SK-N-SH (cell line): ENCODE results near the gene SLC2A13. TPM values are rescaled to one million over a fixed set of nuclear protein-coding genes. Genes with fewer than 3 reads are reported as not detected.

Experiments used
- CTCF ChIA-PET: fragments of 300-600, 350-600 bp; formaldehyde crosslinking; extraction: SDS; loops from one replicate; lab custom pipeline; 2021; lab: Yijun Ruan, JAX
- POLR2A ChIA-PET: fragments of 350-600 bp; sonication (Branson Sonifier 250); formaldehyde crosslinking; extraction: SDS; loops from one replicate; lab custom pipeline; 2020; ENCODE audit warnings: antibody characterized with exemption, inconsistent platforms; lab: Yijun Ruan, JAX
- DNase-seq: peaks from one replicate; pipeline ENCODE4 v3.0.0; 2012
- H2AFZ ChIP-seq: fragments of 200-600 bp; sonication (generic); 2 replicates; pipeline ENCODE4 v1.8.1; 2016; ENCODE audit warnings: antibody characterized with exemption, mild to moderate bottlenecking, low read depth
- H3F3A ChIP-seq: fragments of 200-600 bp; sonication (generic); replicated peaks from 2 replicates; pipeline ENCODE3; 2016; ENCODE audit warnings: antibody characterized with exemption, mild to moderate bottlenecking; ENCODE audit not compliant: insufficient read depth
- H3K27ac ChIP-seq, 2 experiments: fragments of 200-500 bp in 1 of 2; fragments of 200-600 bp in 1 of 2; sonication (Bioruptor generic) in 1 of 2; sonication (generic), shearing (Covaris generic) in 1 of 2; 2 replicates each; pipeline versions ENCODE4 v1.5.1 to v1.6.1; 2014 to 2016; ENCODE audit warnings: low read depth in 2 of 2, inconsistent platforms in 1 of 2, low read length in 1 of 2, mild to moderate bottlenecking in 1 of 2, mixed read lengths in 1 of 2
- H3K27me3 ChIP-seq: fragments of 200-600 bp; sonication (generic), shearing (Covaris generic); 2 replicates; pipeline ENCODE4 v1.6.1; 2016; ENCODE audit warnings: mixed run types; ENCODE audit not compliant: insufficient read depth
- H3K36me3 ChIP-seq, 2 experiments: fragments of 200-500 bp in 1 of 2; fragments of 200-600 bp in 1 of 2; sonication (Bioruptor generic) in 1 of 2; sonication (generic) in 1 of 2; replicated peaks in 1 of 2; 2 replicates each; pipeline versions ENCODE3 to v1.5.1; 2014 to 2016; ENCODE audit warnings: low read length in 1 of 2, mild to moderate bottlenecking in 1 of 2; ENCODE audit not compliant: insufficient read depth in 2 of 2, control insufficient read depth in 1 of 2
- H3K4me1 ChIP-seq, 2 experiments: fragments of 200-500 bp in 1 of 2; fragments of 200-600 bp in 1 of 2; sonication (Bioruptor generic) in 1 of 2; sonication (generic), shearing (Covaris generic) in 1 of 2; 2 replicates each; pipeline versions ENCODE4 v1.5.1 to v1.6.1; 2014 to 2016; ENCODE audit warnings: low read depth in 1 of 2, low read length in 1 of 2, mixed run types in 1 of 2; ENCODE audit not compliant: insufficient read depth in 2 of 2, control insufficient read depth in 1 of 2
- H3K4me2 ChIP-seq: fragments of 200-600 bp; sonication (generic), shearing (Covaris generic); 2 replicates; pipeline ENCODE4 v1.6.1; 2017; ENCODE audit warnings: mixed run types
- H3K4me3 ChIP-seq, 2 experiments: fragments of 200-500 bp in 1 of 2; fragments of 200-600 bp in 1 of 2; sonication (Bioruptor generic) in 1 of 2; sonication (generic), shearing (Covaris generic) in 1 of 2; 2 replicates each; pipeline versions ENCODE4 v1.5.1 to v1.8.1; 2014 to 2016; ENCODE audit warnings: low read depth in 2 of 2, inconsistent platforms in 1 of 2, low read length in 1 of 2, mild to moderate bottlenecking in 1 of 2, mixed read lengths in 1 of 2, moderate library complexity in 1 of 2
- H3K79me2 ChIP-seq: fragments of 200-600 bp; sonication (generic); 2 replicates; pipeline ENCODE4 v1.8.1; 2017; ENCODE audit warnings: mild to moderate bottlenecking; ENCODE audit not compliant: insufficient read depth
- H3K9ac ChIP-seq: fragments of 200-600 bp; sonication (generic); 2 replicates; pipeline ENCODE4 v1.6.1; 2017; ENCODE audit warnings: mixed run types
- H3K9me2 ChIP-seq: fragments of 200-600 bp; sonication (generic); 2 replicates; pipeline ENCODE4 v1.6.1; 2017; ENCODE audit warnings: mixed run types
- H3K9me3 ChIP-seq: fragments of 200-600 bp; sonication (generic); 2 replicates; pipeline ENCODE4 v1.6.1; 2017; ENCODE audit warnings: mixed run types, mild to moderate bottlenecking, moderate library complexity
- H4K20me1 ChIP-seq: fragments of 200-600 bp; sonication (generic); 2 replicates; pipeline ENCODE4 v1.6.1; 2017; ENCODE audit warnings: mild to moderate bottlenecking, mixed run types; ENCODE audit not compliant: insufficient read depth
- ELF1 ChIP-seq: IDR thresholded peaks from 2 replicates; pipeline ENCODE4 v1.4.0; 2012
- EP300 ChIP-seq, 2 experiments: IDR thresholded peaks; 2 replicates each; pipeline versions ENCODE4 v1.4.0 to v1.6.1; 2012; ENCODE audit warnings: borderline replicate concordance in 1 of 2, low read depth in 1 of 2, low read length in 1 of 2
- GABPA ChIP-seq: IDR thresholded peaks from 2 replicates; pipeline ENCODE4 v1.4.0; 2012; ENCODE audit warnings: low read depth, mild to moderate bottlenecking
- GATA2 ChIP-seq: sonication (generic); formaldehyde crosslinking; IDR thresholded peaks from 2 replicates; pipeline ENCODE4 v1.5.0; 2020; ENCODE audit warnings: mild to moderate bottlenecking, missing genetic modification reagents
- IRF3 ChIP-seq: fragments of 150-350 bp; IDR thresholded peaks from 2 replicates; pipeline ENCODE4 v1.6.1; 2016; ENCODE audit warnings: mild to moderate bottlenecking, low read depth, low read length
- JUND ChIP-seq: IDR thresholded peaks from 2 replicates; pipeline ENCODE4 v1.4.0; 2012
- MEF2A ChIP-seq: IDR thresholded peaks from 2 replicates; pipeline ENCODE4 v1.4.0; 2012; ENCODE audit warnings: low read depth, borderline replicate concordance
- PBX3 ChIP-seq: IDR thresholded peaks from 2 replicates; pipeline ENCODE4; 2012
- REST ChIP-seq: IDR thresholded peaks from 2 replicates; pipeline ENCODE4 v1.6.1; 2012; ENCODE audit warnings: mild to moderate bottlenecking, low read depth, low read length, moderate library complexity
- RFX5 ChIP-seq: IDR thresholded peaks from 2 replicates; pipeline ENCODE4 v1.6.1; 2012; ENCODE audit warnings: mild to moderate bottlenecking, improper control_type of control experiment, low read length
- RXRA ChIP-seq: IDR thresholded peaks from 2 replicates; pipeline ENCODE4 v1.4.0; 2012; ENCODE audit warnings: low read depth, mild to moderate bottlenecking, borderline replicate concordance
- SIN3A ChIP-seq: IDR thresholded peaks from 2 replicates; pipeline ENCODE4 v1.6.1; 2012; ENCODE audit warnings: low read depth, mild to moderate bottlenecking, low read length, moderate library complexity, borderline replicate concordance
- SMC3 ChIP-seq: IDR thresholded peaks from 2 replicates; pipeline ENCODE4 v1.6.1; 2012; ENCODE audit warnings: low read depth, low read length, improper control_type of control experiment
- TCF12 ChIP-seq: IDR thresholded peaks from 2 replicates; pipeline ENCODE4 v1.4.0; 2012
- TEAD4 ChIP-seq: IDR thresholded peaks from 2 replicates; pipeline ENCODE4 v1.4.0; 2012; ENCODE audit warnings: mild to moderate bottlenecking, borderline replicate concordance; ENCODE audit not compliant: insufficient read depth
- ZBTB33 ChIP-seq: IDR thresholded peaks from 2 replicates; pipeline ENCODE4 v1.4.0; 2012; ENCODE audit warnings: low read depth, borderline replicate concordance
- WGBS: methylation state at CpG from one replicate; pipeline ENCODE4 v1.1.6; 2017; ENCODE audit warnings: low lambda C conversion rate; 5-methylcytosine and 5-hydroxymethylcytosine counted together
- polyA plus RNA-seq, 3 experiments: library from polyadenylated mRNA; depleted of rRNA; stranded (reverse); fragments of >200 nt; gene quantifications; 2 replicates each; pipeline ENCODE4 v1.2.3, GENCODE V29; 2012

Gene SLC2A13
- polyA plus RNA-seq, 1 of the 3 experiments (the other 2 are of a cell fraction) = 0.21 TPM

GRCh38 chr12:39868328-39868725 is 237.6 kb downstream of the SLC2A13 start:
- Histone ChIP-seq H3K9me3 (no peaks in the 10 kb centered on the region), H4K20me1 (no peaks in the 10 kb centered on the region), H3K27ac (no peak overlapping the region), H3F3A (no peaks in the 10 kb centered on the region), H3K4me2 (no peak overlapping the region)
- no peak for DNase-seq
- CTCF ChIA-PET = no interaction called here
- TF ChIP-seq RFX5 (no peak), SMC3 (no peak), RXRA (no peak), ELF1 (no peak), IRF3 (no peak), TCF12 (no peak), REST (no peak), ZBTB33 (no peak), GABPA (no peak), SIN3A (no peak), MEF2A (no peak), EP300 (IDR thresholded peaks at IDR 0.05; ENCODE audit: borderline replicate concordance in 1 of 2, low read depth in 1 of 2, low read length in 1 of 2) (no peak), PBX3 (no peak), JUND (no peak), GATA2 (CRISPR knock-in tag) (no peak), TEAD4 (no peak)
- TF ChIP-seq, all 33 proteins: peak for 0
- H3K9ac ChIP-seq = no peak overlapping the region
- no peaks in the 10 kb centered on the region for H3K27me3 ChIP-seq
- no peaks in the 10 kb centered on the region for H3K4me1 ChIP-seq
- POLR2A ChIA-PET = no interaction called here
- WGBS = 48% methylated on average over 1 of the region's 1 CpG
- no peaks in the 10 kb centered on the region for H3K36me3 ChIP-seq
- no peaks in the 10 kb centered on the region for H3K9me2 ChIP-seq
- no peak overlapping the region for H2AFZ ChIP-seq
- H3K79me2 ChIP-seq = no peaks in the 10 kb centered on the region
- H3K4me3 ChIP-seq = no peak overlapping the region
